Measurements from ENCODE around the gene LLGL1.

- TF ChIP-seq CTCF (IDR thresholded peaks at IDR 0.05) (peak; percentile 42), EZH2 (IDR thresholded peaks at IDR 0.05) (no peak), EZH2phosphoT487 (IDR thresholded peaks at IDR 0.05) (no peak)
These were observed 41.9 kb upstream of the LLGL1 start, which contains the start of gene ALKBH5 for GRCh38 chr17:18183334-18184142.
